IPS-NIHi7 (cell line): Measurements from ENCODE around the gene SNRNP27.

ENCODE experiments used
- DNase-seq: peaks from one replicate; pipeline ENCODE4 v3.0.0; 2012; ENCODE audit warnings: mixed read lengths; ENCODE audit errors: extremely low spot score

Gene SNRNP27

DNA sequence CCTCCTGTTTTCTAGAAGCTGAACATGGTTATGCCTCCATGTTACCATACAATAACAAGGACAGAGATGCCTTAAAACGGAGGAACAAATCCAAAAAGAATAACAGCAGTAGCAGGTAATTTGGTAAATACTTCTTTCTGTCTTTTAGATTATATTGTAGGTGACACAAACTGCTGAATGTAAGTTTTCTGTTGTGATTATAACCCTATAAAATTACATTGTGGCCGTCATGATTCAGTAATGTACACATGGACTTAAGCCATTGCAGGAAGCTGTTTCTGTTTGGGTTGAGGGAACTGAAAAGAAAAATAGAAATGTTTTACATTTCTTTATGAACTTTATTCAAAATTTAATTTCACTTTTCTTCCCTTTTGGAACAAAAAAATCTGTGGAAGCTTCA lies 22.4 kb downstream of the SNRNP27 start:
- no peak for DNase-seq

DNA sequence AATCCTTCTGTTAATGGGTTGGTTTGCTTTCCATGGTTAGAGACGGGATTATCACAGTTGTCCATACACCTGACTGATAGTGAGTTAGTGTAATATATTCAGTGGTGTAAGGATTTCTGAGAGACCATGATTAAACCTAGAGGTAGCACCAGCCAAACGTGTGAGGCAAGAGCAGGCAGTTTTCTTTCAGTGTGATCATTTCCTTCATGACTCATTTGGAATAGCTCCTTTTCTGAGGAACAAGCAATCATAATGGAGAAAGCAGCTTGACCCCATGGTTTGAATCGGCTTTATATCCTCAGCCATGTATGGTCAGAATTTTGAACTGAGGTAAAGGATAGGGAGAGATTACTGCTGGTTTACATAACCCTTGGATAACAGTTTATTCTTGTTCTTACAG lies 24.1 kb downstream of the SNRNP27 start:
- DNase-seq: no peak

DNA sequence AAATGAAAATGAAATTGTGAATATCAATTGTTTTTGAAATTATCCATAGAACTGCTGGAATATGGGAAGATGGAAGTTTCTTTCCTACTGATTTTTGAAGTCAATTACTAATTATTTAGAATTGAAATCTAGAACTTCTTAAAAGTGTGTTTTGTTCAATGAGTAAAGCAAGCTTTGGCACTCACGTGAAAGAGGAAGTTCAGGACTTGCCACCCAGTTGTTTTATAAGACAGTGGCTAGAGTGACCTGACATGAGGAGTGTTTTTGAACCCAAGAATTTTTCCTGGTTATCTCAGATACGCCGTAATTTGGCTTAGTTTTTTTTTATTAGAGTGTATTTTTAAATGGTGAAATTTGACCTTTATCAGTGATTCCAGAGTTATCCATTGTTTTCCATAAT lies 24.6 kb downstream of the SNRNP27 start:
- DNase-seq: no peak

DNA sequence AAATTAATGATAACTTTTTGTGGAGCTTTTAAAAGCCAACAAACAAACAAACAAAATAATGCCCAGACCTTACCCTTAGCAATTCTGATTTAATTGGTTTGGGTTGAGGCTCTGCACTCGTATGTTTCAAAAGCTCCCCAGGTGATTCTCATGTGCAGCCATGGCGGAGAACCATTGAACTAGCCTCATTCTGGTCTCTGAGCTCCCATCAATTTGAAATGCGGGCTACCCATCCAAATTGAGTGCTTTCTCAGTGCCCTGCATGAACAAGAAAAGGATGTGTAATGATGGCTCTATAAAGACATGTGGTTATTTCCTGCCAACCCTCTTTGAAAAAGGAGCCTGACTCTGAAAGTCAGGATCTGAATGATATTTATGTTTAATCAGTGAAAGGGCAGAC lies 29.4 kb downstream of the SNRNP27 start:
- DNase-seq: no peak

DNA sequence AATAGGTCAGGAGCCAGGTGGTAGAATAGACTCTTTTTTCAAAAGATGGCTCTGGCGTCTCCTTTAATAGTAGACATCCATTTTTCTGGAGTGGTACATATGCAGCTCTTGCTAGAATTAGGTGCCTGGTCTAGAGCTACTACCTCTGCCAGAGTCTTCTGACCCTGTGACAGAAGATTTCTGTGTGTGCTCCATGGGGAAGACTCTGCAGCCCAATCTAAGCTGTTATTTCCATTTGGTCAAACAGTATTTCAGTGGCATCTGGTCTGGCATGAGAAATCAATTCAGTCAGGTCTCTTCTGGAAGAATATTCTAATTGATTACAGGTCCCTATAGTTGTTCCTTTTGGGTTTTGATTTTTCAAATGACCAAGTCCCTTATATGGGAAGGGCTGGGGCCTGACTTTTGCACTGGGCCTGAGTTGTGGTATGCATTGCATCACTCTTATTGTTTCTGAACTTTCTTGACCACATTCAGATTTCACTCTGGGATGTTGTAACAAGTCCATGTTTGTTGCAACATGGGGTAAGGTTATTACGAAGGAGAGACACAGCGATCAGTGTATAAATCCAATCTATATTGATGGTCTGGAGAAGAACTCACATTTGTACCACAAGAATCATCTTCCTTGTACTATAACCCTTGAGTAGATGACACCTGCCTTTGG lies 33.2 kb downstream of the SNRNP27 start:
- no peak for DNase-seq

DNA sequence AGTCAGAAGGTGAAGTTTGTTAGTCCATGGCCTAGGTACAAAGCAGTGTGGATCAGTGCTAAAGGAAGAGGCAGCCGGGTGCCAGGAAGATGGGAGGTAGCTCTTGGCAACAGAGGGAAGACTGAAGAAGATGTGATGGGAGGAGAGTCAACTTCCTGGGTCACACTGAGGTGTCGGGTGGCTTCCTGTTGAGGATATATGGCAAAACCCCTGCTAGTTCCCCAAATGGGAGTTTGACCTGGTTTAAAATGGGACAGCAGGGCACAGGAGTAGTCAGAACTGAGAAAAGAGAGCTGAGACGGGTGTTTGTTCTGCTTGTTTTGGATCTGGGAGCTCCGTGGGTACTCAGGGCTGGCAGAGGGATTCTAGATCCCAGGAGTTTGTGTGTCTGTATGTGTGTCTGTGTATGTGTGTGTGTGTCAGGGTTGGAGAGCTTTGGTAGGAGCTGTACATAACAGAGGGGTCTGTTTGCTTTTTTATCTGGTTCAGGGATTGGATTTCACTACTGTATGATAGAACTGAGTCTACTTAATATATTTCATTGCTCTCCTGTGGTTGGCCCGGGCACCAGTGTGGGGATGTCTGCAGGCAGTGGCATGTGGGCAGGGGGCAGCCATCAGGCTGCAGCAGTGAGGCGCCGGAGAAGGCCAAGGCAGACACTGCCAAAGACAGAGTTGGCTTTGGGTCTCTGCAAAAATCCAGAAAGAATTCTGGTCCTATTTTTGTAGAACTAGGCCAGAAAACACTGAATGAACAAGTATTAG lies 38.3 kb downstream of the SNRNP27 start:
- DNase-seq: no peak

DNA sequence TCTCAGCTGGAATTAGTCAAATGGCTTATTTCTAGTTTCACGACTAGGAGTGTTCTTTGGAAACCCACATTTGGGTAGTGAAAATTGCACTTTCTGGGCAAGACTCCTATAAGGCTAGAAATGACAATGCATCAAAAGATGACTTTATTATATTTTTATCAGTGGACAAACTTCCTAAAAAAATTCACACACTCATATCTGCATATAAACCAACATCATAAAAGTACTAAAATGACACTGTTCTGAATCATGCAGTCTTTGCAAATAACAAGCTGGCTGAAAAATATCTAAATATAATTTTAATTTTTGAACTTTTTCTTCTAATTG lies 38.8 kb downstream of the SNRNP27 start:
- DNase-seq: no peak

DNA sequence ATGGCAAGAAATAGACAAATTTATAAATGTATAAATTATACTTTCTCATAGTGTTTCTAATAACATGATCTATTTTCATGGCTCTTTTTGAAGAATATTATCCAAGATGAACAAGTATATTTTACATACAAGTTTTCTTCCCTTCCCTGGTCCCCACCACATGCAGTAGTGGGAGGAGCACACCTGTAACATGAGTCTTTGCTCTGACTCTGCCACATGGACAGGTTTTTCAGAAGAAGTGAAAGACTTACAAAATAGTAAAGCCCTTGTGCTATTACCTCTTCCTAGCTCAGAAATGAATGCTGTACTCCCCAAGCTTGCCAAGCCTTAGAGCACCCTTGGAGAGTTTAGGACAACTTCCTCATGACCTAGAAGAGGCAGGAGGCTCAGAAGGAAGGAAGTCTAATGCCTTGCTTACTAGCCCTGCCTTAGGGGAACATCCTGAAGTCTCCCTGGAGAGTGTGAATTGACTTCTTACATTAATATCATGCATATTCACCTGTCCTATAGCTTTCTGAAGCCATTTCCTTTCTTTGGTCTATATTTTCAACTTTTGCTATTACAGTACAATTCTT lies 39.6 kb downstream of the SNRNP27 start:
- no peak for DNase-seq

DNA sequence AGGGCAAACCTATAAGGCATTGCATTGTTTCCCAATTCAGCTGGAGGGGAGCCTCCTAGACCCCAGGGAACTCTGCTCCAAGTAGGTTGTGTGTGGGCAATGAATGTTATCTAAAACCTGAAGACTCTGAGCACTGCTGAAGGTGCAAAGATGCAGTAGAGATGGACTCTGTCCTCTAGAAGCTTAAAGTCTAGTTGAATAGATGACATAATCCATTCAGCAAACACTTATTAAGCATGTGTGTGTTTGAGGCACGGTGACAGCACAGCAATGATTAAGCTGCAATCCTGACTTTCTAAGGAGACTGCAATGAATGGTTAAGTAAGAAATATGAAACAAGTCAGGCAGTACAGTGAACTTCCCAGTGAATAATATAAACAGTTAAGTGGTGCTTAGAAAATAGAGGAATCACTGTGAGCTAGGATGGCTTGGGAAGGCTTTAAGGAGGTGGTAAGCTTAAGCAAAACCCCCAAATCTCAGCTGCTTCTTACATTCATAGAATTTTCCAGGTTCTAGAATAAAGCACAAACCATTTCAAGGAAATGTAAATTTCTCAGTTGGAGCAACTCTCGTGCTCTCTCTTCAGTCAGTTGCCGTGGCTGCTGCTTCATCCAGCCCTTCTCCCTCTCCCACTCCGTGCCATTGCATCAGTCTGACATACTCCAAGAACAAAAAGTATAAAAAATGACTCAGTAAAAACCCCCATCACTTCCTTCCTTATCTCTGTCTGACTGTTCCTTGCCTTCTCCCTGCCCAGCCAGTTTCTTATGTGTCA lies 40.3 kb downstream of the SNRNP27 start:
- DNase-seq: no peak

DNA sequence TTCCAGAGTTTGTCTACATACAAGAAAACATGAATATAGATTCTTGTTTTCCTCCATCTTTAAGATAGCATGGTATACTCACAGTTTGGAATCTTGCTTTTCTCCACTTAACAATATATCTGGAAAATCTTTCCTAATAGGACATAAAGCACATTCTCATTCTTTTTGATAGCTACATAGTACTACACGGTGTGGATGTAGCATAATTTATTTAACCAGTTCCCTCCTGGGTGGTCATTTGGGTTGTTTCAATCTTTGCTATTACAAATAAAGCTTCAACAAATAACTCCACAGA lies 40.8 kb downstream of the SNRNP27 start:
- DNase-seq: no peak

DNA sequence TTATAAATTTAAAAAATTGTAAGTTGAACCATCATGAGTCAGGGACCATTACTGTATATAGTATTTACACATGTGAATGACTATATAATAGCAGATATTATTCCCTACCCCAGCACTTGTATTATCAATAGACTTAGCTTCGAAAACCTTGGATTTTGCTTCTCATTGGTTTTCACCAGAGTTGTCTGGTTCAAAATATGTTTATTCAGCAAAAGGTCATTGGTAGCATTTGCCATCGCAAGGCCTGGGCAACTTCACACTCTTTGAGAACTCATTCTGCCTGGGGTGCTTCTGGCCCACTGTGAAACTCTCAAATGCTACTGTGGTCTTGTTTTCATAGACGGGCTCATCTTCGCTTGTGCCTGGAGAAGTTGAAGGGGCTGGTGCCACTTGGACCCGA lies 41.3 kb downstream of the SNRNP27 start:
- no peak for DNase-seq

DNA sequence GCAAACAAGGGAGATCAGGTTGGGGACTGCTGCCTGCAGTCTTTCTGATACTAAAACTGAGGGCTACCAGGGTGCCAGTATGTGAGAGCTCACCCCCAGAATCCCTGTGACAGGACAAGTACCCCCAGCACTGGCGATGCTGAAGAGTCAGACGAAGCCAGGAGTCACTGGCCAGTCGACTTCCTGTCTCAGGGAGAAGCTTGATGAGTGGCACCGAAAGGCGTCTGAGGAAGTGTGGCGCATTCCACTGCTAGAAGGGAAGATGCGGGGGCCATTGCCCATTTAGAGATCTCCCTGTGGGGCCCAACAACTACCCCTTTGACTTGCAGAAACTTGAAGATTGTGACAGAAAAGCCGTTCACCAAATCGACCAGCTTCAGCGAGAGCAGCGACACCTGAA lies 43.1 kb downstream of the SNRNP27 start:
- DNase-seq: no peak

DNA sequence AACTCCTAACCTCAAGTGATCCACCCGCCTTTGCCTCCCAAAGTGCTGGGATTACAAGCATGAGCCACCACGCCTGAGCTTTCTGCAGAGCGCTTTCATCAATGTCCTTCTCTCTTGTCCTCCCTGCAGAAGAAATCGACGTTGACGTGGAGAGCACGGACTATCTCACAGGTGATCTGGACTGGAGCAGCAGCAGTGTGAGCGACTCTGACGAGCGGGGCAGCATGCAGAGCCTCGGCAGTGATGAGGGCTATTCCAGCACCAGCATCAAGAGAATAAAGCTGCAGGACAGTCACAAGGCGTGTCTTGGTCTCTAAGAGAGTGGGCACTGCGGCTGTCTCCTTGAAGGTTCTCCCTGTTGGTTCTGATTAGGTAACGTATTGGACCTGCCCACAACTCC lies 44.2 kb downstream of the SNRNP27 start:
- no peak for DNase-seq

DNA sequence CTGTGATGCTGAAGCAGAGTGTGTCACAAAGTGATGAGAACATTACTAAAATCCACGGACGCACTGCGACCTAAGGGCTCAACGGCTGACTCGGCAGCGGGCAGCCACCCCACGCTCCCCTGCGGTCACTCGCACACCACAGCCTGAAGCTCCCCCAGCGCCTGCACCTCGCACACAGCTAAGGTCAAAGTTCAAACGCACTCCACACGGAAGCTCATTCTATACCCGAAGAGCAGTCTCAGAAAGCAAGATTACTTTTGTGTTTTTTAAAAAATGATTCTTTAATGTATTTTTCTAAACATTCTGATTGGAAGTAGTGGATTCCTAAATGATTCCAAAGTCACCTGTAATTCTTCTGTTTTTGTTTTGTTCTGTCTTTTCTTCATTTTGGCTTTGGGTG lies 46.0 kb downstream of the SNRNP27 start:
- DNase-seq: no peak

DNA sequence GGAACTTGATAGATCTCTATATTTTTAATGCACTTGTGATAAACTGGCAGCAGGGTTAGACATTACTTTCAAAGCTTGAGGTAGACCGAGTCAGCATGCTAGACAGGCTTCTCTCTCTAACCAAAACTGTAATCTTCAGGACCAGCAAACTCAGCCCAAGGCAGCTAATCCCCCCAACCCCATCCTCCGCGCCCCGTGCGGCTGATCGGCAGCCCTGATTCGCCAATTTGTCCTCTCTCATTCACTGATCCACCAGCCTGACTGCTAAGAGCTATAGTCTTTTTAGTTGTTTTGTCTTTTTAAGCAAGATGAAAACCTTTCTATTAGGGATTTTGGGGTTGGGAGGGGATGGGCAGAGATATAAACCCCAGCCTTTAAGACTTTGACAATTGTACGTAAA lies 46.9 kb downstream of the SNRNP27 start:
- DNase-seq: no peak

DNA sequence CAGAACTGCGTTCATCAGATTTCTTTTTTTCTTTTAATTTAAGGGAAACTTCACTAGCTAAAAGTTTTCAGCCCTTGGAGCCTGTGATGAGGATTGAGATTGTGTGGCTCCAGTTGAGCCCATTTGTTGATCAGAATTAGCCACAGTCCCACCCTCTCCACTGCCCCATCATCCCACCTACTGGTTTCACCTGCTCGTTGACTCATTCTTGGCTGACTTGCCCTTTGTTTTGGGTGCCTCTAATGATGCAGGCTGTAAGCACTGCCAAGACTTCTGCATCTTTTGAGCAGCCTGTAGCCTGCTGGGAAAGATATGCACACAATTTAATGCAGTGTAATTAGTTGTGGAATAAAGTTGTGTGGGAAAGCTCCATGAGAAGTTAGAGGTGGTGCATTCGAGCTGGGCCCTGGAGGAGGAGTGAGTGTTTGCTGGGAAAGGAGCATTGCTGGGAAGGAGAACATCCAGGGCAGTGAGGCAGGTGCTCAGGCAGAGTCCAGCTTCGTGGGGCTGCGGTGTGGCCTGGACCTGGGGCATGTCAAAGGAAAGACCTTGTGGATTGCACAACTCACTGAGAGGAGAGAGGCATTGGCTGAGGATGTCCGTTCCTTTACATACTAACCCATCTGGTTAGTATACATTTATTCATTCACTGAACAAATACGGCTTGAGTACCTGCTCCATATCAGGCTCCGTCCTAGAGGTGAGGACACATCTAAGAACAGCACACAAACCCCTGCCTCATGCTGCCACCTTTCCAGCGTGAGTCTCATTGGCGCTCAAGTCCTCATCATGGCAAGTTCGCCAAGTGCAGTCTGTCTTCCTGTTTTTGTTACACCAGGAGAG lies 49.5 kb downstream of the SNRNP27 start:
- DNase-seq: no peak

DNA sequence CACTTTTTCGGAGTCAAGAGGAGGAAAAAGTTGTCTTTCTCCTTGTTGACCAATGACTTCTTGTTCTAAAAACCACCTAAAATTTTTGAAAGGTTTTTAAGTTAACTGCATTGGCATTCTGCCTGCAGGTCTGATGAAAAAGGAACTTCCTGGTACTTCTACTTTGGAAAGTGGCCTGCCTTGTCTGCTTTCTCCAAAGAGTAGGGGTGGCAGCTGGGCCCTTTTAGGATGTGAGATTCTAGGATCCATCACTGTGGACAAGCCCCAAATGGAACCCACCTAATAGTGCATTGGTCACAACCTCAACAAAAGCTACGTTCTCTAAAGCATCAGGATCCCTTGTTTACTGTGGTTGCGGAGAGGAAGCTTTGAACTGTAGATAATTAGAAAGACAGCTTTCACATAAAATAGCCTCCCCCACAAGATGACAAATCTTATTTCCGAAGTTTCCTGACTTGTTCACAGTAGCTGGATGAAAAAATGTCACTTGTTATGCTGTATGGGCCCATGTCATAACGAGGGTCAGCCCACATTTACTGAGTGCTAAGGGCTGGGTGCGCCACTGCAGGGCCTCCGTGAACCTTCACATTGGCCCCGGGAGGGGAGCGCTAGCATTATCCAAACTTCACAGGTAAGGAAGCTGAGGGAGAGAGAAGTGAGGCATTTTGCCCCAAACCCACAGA lies 50.2 kb downstream of the SNRNP27 start:
- no peak for DNase-seq

DNA sequence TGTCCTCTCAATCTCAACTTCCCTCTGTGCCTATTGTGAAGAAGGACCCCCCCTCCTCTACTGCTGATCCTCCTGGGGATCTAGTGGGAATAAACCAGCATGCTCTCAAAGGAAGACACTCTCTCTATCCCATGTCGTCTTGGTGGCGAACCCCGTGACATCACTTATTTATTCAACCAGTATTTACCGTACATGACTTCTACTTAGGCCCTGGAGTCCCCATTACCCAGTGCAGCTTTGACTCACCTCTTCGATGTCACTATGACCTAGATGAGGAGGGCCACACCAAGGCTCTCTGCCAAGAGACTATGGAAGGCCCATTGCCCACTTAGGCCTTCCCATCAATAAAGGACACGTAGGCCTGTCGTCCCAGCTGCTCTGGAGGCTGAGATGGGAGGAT lies 51.0 kb downstream of the SNRNP27 start:
- no peak for DNase-seq

DNA sequence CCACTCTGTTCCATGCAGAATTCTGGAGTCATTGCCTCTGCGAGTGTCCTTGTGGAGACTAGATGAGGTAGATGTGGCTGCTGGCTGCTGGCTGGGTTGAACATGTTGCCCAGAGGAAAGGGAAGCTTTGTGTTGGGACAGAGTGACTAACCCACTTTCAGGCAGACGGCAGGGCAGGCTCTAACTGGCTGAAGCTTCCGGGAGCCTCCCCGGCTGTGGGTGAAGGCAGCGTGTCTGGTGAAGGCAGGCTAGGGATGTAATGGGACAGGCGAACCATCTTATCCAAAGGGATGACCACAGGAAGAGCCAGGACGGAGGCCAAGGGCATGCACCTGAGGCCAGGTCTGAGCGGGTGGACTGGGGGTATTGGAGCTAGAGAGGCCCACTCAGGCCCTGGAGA lies 51.7 kb downstream of the SNRNP27 start:
- no peak for DNase-seq

DNA sequence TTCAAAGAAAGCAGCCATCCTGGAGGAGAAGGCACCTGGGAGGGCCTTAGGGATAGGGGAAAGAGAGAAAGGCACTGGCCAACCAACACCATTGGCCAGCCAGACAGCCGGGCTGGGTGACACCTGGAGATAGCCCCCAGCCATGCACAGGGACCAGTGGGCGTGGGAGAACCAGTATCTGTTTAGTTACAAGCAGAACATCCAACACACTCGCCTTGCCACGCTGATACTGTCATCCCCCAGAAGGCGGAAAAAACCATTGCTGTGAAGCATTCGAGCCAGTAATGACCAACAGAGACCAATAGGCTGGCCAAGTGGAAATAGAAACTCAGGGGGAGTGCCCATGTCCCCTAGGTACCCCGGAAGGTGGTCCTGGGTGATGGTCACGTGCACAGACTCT lies 52.2 kb downstream of the SNRNP27 start:
- DNase-seq: no peak
